ENCODE results near the gene TTC23.
"Not testable (repeated sequence)": the region's sequence is repeated elsewhere in the genome, so short reads cannot be mapped to it uniquely, and the experiment has no call there.

DNA sequence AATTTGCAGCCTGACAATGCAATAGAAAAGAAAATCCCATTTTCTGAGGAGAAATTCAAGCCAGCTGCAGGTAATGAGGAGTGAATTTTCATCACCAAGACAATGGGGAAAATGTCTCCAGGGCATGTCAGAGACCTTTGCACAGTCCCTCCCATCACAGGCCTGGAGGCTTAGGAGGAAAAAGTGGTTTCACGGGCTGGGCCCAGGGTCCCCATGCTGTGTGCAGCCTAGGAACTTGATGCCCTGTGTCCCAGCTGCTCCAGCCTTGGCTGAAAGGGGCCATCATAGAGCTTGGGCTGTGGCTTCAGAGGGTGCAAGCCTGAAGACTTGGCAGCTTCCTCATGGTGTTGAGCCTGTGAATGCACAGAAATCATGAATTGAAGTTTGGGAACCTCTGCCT, 57.2 kb downstream of the TTC23 start:
- TF ChIP-seq, protein P1, sequence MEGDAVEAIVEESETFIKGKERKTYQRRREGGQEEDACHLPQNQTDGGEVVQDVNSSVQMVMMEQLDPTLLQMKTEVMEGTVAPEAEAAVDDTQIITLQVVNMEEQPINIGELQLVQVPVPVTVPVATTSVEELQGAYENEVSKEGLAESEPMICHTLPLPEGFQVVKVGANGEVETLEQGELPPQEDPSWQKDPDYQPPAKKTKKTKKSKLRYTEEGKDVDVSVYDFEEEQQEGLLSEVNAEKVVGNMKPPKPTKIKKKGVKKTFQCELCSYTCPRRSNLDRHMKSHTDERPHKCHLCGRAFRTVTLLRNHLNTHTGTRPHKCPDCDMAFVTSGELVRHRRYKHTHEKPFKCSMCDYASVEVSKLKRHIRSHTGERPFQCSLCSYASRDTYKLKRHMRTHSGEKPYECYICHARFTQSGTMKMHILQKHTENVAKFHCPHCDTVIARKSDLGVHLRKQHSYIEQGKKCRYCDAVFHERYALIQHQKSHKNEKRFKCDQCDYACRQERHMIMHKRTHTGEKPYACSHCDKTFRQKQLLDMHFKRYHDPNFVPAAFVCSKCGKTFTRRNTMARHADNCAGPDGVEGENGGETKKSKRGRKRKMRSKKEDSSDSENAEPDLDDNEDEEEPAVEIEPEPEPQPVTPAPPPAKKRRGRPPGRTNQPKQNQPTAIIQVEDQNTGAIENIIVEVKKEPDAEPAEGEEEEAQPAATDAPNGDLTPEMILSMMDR (IDR thresholded peaks at IDR 0.05) = not testable (repeated sequence)
- TF ChIP-seq POLR2AphosphoS5, POLR2A, EP300 (IDR thresholded peaks at IDR 0.05): not testable (repeated sequence)
